A204.1 (cell line): ENCODE measurements around the gene CIT.

Experiments
- FAIRE-seq: peaks from 2 replicates; lab custom pipeline; 2012; peaks lifted over from hg19 to GRCh38; lab: Jason Lieb, UNC

Gene CIT

GRCh38 chr12:119804011-119804641 lies 73.0 kb downstream of the CIT start:
- no peak for FAIRE-seq

- FAIRE-seq, result no peak
Measured at GRCh38 chr12:119803381-119803791, 73.7 kb downstream of the CIT start.

GRCh38 chr12:119802472-119802871 lies 74.6 kb downstream of the CIT start:
- FAIRE-seq, result no peak

DNA sequence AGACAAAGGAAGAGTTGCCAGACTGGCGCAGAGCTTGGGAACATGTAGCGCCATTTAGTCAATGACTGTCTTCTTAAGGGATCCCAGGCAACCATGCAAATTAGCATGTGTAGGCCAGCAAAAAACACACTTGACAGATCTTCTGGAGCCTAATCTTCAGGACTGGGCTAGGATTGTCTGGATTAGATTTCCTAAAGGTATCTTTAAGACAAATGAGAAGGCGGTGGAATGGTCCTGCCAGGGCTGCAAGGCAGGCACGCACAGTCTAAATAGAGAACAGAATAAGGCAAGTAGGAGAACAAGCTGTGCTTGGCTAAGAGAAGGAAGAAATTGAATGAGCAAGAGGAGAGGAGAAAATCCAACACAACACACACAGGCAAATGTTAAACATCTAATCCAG lies 80.0 kb downstream of the CIT start:
- FAIRE-seq, result no peak

DNA sequence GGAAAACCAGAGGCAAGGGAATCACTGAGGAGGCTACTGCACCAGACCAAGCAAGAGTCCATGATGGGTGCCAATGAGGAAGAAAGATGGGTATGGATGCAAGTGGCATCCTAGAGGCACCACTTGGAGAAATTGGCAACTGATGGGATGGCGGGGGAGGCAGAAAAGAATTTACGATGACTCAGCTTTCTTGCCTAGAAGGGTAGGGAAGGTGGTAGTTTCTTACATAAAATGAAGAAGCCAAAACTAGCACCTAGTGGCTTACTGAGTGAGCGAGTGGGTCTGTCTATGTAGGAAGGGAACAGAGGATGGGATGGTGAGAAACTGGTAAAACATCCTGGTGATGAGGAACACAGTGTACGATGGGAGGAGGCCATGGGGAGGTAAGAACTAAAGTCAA lies 80.8 kb downstream of the CIT start:
- FAIRE-seq, result no peak

- no peak for FAIRE-seq
Measured at GRCh38 chr12:119791453-119791852, 85.7 kb downstream of the CIT start.

DNA sequence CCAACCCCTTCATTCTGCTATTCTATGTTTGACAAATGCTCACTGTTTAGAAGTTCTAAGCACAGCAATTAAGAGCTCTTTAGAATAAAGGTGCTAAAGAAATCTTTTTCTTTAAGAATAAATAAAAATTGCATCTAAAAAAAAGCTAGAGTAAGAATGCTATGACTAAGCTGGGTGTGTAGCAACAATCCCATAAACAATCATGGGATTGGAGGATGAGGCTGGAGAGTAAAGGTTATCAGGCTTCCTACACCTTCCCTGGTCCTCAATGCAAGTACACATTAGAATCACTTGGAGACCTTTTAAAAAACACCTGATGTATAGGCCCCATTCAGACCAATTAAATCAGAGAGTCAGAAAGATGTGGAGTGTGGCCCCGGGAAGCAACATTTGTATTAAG lies 88.3 kb downstream of the CIT start:
- FAIRE-seq, result no peak

DNA sequence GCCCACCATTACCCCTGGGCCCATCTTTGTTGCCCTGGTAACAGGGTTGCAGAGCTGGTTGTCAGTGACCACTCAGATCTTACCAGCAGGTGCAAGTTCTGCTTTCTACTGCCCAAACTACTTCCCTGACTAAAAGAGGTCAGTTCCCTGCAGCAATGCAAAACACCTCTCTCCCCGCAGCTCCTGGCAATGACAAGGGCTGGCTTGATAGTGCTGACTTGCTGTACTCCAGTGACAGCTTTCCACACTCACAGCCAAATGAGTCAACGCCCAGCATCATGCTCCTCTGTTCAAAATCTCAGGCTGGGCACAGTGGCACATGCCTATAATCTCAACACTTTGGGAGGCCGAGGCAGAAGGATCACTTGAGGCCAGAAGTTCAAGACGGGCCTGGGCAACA lies 90.6 kb downstream of the CIT start:
- FAIRE-seq, result no peak

- FAIRE-seq, result no peak
Measured at GRCh38 chr12:119784673-119785072, 92.4 kb downstream of the CIT start.

DNA sequence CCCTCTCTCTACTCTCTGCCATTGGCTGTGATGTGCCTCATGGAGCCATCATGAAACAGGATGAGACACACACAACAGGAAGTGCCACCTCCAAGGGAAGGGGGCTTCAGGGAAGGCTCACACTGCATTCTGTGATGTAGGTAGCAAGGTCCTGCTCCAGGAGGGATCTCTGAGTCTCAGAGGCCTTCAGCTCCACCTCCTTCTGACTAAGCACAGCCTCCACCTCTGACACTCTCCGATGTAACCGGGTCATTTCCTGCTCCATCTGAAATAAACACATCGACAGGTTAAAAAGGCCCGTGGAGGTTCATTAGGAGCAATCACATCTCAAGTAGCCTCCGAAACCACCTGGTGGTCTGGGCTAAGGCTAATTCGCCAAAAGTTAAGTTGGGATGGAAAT lies 93.3 kb downstream of the CIT start:
- FAIRE-seq, result no peak

DNA sequence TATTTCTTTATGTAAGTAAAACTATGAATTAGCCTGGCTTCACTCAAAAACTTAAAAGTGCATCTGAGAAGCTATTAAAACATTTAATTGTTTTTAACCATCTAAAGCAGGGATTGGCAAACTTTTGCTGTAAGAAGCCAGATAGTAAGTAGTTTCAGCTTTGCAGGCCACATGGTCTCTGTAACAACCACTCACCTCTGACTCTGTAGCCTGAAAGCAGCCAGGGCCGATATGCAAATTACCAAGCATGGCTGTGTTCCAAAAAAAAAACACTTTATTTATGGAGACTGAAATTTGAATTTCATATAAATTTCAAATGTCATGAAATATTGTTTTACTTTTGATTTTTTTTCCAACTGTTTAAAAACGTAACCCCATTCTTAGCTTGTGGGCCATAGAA lies 95.3 kb downstream of the CIT start:
- no peak for FAIRE-seq

- FAIRE-seq, result peak; percentile 6
Measured at GRCh38 chr12:119780786-119781434, 96.2 kb downstream of the CIT start.

- FAIRE-seq, result no peak
Measured at GRCh38 chr12:119775246-119775895, 101.7 kb downstream of the CIT start.

- no peak for FAIRE-seq
Measured at GRCh38 chr12:119772431-119772830, 104.7 kb downstream of the CIT start.

- FAIRE-seq, result no peak
Measured at GRCh38 chr12:119770146-119770545, 107.0 kb downstream of the CIT start.

- FAIRE-seq, result no peak
Measured at GRCh38 chr12:119762619-119763018, 114.5 kb downstream of the CIT start.

DNA sequence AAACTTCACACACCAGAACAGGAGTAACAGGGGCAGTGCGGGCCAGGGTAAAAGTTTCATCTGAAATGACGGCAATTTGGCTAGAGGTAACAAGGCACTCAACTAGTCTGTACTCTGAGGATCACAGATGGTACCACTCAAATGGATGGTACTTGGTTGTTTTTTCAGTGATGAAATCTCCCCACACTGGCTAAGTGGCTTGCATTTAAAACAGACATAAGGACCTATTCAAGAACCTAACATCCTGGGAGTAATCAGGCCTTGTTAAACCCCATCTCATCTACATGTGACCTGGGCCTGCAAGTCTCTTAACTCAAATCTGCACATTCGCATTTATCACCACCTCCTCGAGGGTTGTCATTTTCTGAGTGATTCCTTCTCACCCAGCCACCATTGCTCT lies 118.4 kb downstream of the CIT start:
- FAIRE-seq, result no peak

DNA sequence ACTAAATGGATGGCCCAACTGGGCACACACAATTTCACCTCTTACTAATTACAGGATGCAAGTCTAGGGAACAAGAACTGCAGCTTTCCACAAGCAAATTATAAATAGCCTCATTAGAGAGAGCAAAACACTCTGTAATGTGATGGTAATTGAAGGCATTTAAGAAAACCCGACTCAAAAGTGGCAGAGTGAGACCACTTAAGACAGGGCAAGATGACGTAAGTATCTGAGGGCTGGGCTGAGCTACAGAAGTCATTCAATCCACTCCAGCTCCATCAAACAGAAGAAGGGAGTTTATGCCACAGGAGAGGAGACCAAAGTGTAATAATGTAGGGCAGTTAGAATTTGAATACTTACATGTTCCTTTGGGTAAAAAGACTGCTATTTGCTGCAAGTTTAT lies 118.9 kb downstream of the CIT start:
- FAIRE-seq, result no peak

DNA sequence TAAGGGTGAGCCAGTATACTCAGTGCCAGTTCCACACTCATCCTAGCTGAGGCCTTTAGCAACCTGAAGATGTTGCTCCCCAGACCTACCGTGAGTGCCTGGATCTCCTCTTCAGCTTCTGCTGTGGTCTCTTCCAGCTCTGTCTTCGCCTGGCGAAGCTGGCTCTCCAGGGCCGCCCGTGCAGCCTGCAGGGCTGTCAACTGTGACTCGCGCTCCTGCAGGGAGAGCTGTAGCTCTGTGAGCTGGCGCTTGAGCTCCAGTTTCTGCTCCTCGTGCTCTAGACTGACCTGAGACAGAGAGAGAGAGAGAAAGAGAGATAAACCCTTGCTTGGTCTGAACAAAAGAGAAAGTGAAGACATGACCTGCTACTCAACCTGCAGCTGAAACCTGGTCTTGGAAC lies 125.2 kb downstream of the CIT start:
- no peak for FAIRE-seq

- FAIRE-seq, result no peak
Measured at GRCh38 chr12:119749666-119750065, 127.5 kb downstream of the CIT start.

- no peak for FAIRE-seq
Measured at GRCh38 chr12:119748497-119748896, 128.6 kb downstream of the CIT start.

DNA sequence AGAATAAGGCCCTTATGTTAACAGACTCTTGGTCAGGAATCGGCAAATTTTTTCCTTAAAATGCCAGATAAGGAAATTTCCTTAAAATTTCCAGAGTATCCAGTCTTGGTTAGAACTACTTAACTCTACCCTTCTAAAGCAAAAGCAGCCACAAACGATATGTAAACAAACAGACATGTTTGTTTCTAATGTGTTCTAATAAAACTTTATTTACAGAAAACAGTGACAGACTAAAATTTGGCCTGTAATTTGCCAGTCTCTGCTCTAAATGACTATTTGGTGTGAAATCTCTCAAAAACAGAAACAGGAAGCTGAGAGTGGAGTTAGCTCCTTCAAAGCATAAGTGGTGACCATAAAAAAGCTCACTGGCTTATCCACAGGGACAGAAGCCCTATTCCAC lies 131.0 kb downstream of the CIT start:
- no peak for FAIRE-seq

- FAIRE-seq, result no peak
Measured at GRCh38 chr12:119744900-119745606, 132.1 kb downstream of the CIT start.
